Measurements from ENCODE around the gene TDRD7.

Gene TDRD7

GRCh38 chr9:97387936-97388684, 23.8 kb upstream of the TDRD7 start:
- Histone ChIP-seq H3K27ac (ENCODE audit: low read depth, low read length, poor library complexity, severe bottlenecking) (no peak overlapping the region), H3K9ac (ENCODE audit: low read length) (no peak overlapping the region), H3F3A (ENCODE audit: insufficient read depth, low read length) (no peaks in the 10 kb centered on the region), H2AFZ (ENCODE audit: low read length) (no peak overlapping the region), H3K27me3 (ENCODE audit: insufficient read depth, low read length) (no peaks in the 10 kb centered on the region), H4K20me1 (ENCODE audit: insufficient read depth, low read length) (no peaks in the 10 kb centered on the region), H3K9me3 (ENCODE audit: low read length) (no peaks in the 10 kb centered on the region), H3K4me3 (ENCODE audit: low read depth, low read length, poor library complexity, severe bottlenecking) (no peak overlapping the region), H3K79me2 (ENCODE audit: insufficient read depth, low read length) (no peaks in the 10 kb centered on the region), H3K36me3 (ENCODE audit: insufficient read depth, low read length) (no peaks in the 10 kb centered on the region), H3K9me2 (ENCODE audit: low read depth, low read length) (no peaks in the 10 kb centered on the region), H3K4me1 (ENCODE audit: insufficient read depth, low read length, severe bottlenecking) (no peaks in the 10 kb centered on the region), H3K4me2 (ENCODE audit: low read length) (no peak overlapping the region)
- TF ChIP-seq EZH2 (IDR thresholded peaks at IDR 0.05; ENCODE audit: borderline replicate concordance, low read length) = no peak
- TF ChIP-seq, protein P1, sequence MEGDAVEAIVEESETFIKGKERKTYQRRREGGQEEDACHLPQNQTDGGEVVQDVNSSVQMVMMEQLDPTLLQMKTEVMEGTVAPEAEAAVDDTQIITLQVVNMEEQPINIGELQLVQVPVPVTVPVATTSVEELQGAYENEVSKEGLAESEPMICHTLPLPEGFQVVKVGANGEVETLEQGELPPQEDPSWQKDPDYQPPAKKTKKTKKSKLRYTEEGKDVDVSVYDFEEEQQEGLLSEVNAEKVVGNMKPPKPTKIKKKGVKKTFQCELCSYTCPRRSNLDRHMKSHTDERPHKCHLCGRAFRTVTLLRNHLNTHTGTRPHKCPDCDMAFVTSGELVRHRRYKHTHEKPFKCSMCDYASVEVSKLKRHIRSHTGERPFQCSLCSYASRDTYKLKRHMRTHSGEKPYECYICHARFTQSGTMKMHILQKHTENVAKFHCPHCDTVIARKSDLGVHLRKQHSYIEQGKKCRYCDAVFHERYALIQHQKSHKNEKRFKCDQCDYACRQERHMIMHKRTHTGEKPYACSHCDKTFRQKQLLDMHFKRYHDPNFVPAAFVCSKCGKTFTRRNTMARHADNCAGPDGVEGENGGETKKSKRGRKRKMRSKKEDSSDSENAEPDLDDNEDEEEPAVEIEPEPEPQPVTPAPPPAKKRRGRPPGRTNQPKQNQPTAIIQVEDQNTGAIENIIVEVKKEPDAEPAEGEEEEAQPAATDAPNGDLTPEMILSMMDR (IDR thresholded peaks at IDR 0.05; ENCODE audit: low read length) = no peak

DNA sequence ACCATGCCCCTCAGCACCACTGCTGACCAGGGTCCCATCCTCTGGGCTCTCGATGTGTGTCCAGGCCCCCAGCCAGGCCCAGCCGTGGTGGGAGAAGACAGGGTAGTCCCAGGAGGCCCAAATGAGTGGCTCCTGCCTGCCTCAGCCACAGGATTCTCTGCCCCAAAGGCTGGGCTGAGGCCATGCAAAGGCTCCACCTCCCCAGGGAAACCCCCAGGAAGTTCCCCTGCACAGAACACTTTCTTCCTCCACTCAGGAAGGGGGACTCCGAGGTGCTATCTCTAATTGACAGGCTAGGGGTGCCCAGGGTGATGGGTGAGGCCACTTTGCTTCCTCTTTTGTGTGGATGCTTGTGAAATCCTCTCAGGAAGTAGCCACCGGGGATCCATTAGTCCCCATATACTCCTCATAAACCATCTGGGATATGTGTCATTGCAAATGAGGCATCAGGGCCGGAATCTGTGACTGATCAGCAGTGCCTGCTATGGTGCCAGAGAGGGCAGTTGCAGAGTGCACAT, 23.1 kb upstream of the TDRD7 start:
- H3K4me1 ChIP-seq (ENCODE audit: insufficient read depth, low read length, severe bottlenecking) = no peaks in the 10 kb centered on the region
- no peaks in the 10 kb centered on the region for H4K20me1 ChIP-seq (ENCODE audit: insufficient read depth, low read length)
- no peaks in the 10 kb centered on the region for H3F3A ChIP-seq (ENCODE audit: insufficient read depth, low read length)
- H2AFZ ChIP-seq (ENCODE audit: low read length) = no peak overlapping the region
- H3K27me3 ChIP-seq (ENCODE audit: insufficient read depth, low read length) = no peaks in the 10 kb centered on the region
- no peak overlapping the region for H3K4me2 ChIP-seq (ENCODE audit: low read length)
- no peaks in the 10 kb centered on the region for H3K9me2 ChIP-seq (ENCODE audit: low read depth, low read length)
- H3K9ac ChIP-seq (ENCODE audit: low read length) = no peak overlapping the region
- H3K36me3 ChIP-seq (ENCODE audit: insufficient read depth, low read length) = no peaks in the 10 kb centered on the region
- no peak overlapping the region for H3K4me3 ChIP-seq (ENCODE audit: low read depth, low read length, poor library complexity, severe bottlenecking)
- H3K9me3 ChIP-seq (ENCODE audit: low read length) = no peaks in the 10 kb centered on the region
- TF ChIP-seq, protein P1 (IDR thresholded peaks at IDR 0.05; ENCODE audit: low read length) = no peak
- no peak for TF ChIP-seq EZH2 (IDR thresholded peaks at IDR 0.05; ENCODE audit: borderline replicate concordance, low read length)
- no peaks in the 10 kb centered on the region for H3K79me2 ChIP-seq (ENCODE audit: insufficient read depth, low read length)
- H3K27ac ChIP-seq (ENCODE audit: low read depth, low read length, poor library complexity, severe bottlenecking) = no peak overlapping the region

DNA sequence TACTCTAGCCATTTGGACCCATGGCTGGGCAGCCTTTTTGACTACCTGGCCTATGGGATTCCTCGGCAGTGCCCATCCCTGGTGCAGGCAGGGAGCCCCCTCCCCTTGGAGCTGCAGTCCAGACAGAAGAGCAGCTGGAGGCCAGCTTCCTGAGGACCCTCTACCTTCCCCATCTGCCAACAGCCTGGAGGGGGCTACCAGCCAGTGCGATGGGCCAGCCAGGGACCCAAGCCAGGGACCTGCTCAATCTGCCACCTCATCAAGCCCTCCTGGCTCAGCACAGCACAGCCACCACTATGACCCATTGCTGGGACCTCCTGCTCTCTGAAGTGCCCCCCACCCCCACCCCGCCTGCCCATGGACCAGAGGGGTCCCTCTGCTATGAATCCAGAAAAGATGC, 22.6 kb upstream of the TDRD7 start:
- H3K9me3 ChIP-seq (ENCODE audit: low read length) = no peaks in the 10 kb centered on the region
- H3K9ac ChIP-seq (ENCODE audit: low read length) = no peak overlapping the region
- TF ChIP-seq, protein P1 (IDR thresholded peaks at IDR 0.05; ENCODE audit: low read length) = no peak
- no peak for TF ChIP-seq EZH2 (IDR thresholded peaks at IDR 0.05; ENCODE audit: borderline replicate concordance, low read length)
- no peak overlapping the region for H3K4me2 ChIP-seq (ENCODE audit: low read length)
- no peaks in the 10 kb centered on the region for H3K79me2 ChIP-seq (ENCODE audit: insufficient read depth, low read length)
- no peaks in the 10 kb centered on the region for H3K36me3 ChIP-seq (ENCODE audit: insufficient read depth, low read length)
- no peak overlapping the region for H2AFZ ChIP-seq (ENCODE audit: low read length)
- H3K9me2 ChIP-seq (ENCODE audit: low read depth, low read length) = no peaks in the 10 kb centered on the region
- H3K4me1 ChIP-seq (ENCODE audit: insufficient read depth, low read length, severe bottlenecking) = no peaks in the 10 kb centered on the region
- H3K4me3 ChIP-seq (ENCODE audit: low read depth, low read length, poor library complexity, severe bottlenecking) = no peak overlapping the region
- no peaks in the 10 kb centered on the region for H3K27me3 ChIP-seq (ENCODE audit: insufficient read depth, low read length)
- no peaks in the 10 kb centered on the region for H3F3A ChIP-seq (ENCODE audit: insufficient read depth, low read length)
- H4K20me1 ChIP-seq (ENCODE audit: insufficient read depth, low read length) = no peaks in the 10 kb centered on the region
- no peak overlapping the region for H3K27ac ChIP-seq (ENCODE audit: low read depth, low read length, poor library complexity, severe bottlenecking)

All from OCI-LY1 (cell line).